Heart right ventricle (tissue), 16 donors: Measurements from ENCODE around the gene DCTN4. TPM values are rescaled to one million over a fixed set of nuclear protein-coding genes. Genes with fewer than 3 reads are reported as not detected.
A peak's percentile ranks its signal among the peaks of the same experiment; 100 is the strongest.

Source experiments
- ATAC-seq, 8 donors: fragments of 200-7000 bp; cut with Tn5 transposase; one replicate each; pipeline ENCODE4 v1.9.1; 2020; ENCODE audit warnings: mild to moderate bottlenecking in 8 of 8, moderate library complexity in 8 of 8, moderate number of reproducible peaks in 1 of 8
- DNase-seq, 2 donors: peaks; one replicate each; pipeline ENCODE4 v3.0.0-alpha.2; 2020
- H3K27ac ChIP-seq, 10 donors: fragments of 200-600 bp; sonication (generic) in 2 of 10; one replicate each; pipeline versions ENCODE4 v1.5.0 to v1.8.0; 2020 to 2022; ENCODE audit warnings: mild to moderate bottlenecking in 3 of 10
- H3K27me3 ChIP-seq, 7 donors: fragments of 200-600 bp; one replicate each; pipeline ENCODE4 v1.8.0; 2021 to 2022; ENCODE audit warnings: mild to moderate bottlenecking in 2 of 7
- H3K36me3 ChIP-seq, 9 donors: fragments of 200-600 bp; sonication (generic) in 1 of 9; one replicate each; pipeline versions ENCODE4 v1.5.0 to v1.8.0; 2020 to 2022; ENCODE audit warnings: mild to moderate bottlenecking in 2 of 9
- H3K4me1 ChIP-seq, 9 donors: fragments of 200-600 bp; sonication (generic) in 1 of 9; one replicate each; pipeline versions ENCODE4 v1.5.0 to v1.8.0; 2020 to 2022; ENCODE audit warnings: mild to moderate bottlenecking in 4 of 9
- H3K4me3 ChIP-seq, 10 donors: fragments of 200-600 bp; sonication (generic) in 2 of 10; one replicate each; pipeline versions ENCODE4 v1.5.0 to v1.8.0; 2020 to 2022; ENCODE audit warnings: mild to moderate bottlenecking in 7 of 10, moderate library complexity in 2 of 10
- H3K9me3 ChIP-seq, 11 donors: fragments of 200-600 bp in 10 of 11; sonication (generic) in 2 of 11; one replicate each; pipeline versions ENCODE4 v1.5.0 to v1.8.0; 2013 to 2022; ENCODE audit warnings: mild to moderate bottlenecking in 2 of 11, control low read depth in 1 of 11, moderate library complexity in 1 of 11
- CTCF ChIP-seq, 9 donors: fragments of 200-600 bp; sonication (generic) in 2 of 9; IDR thresholded peaks; one replicate each; pipeline versions ENCODE4 v1.5.0 to v1.8.0; 2021 to 2022; ENCODE audit warnings: antibody characterized with exemption in 9 of 9, mild to moderate bottlenecking in 5 of 9, moderate library complexity in 1 of 9
- WGBS, 2 donors: extraction: QIAGEN DNeasy Blood & Tissue Kit; methylation state at CpG; one replicate each; pipeline ENCODE4 v1.1.7; 2013; ENCODE audit warnings: inconsistent platforms in 1 of 2; 5-methylcytosine and 5-hydroxymethylcytosine counted together
- intact Hi-C, 10 donors: fragments of 100-400 bp; cut with DNase I; formaldehyde crosslinking; loops; one replicate each; pipeline versions ENCODE4 v1.11.1 to v1.14.2; 2022
- polyA plus RNA-seq, 2 donors: library from polyadenylated mRNA; stranded (reverse); fragments of 200-250 nt; gene quantifications; one replicate each; pipeline ENCODE4 v1.2.3, GENCODE V29; 2013
- total RNA-seq, 10 donors: library from RNA; stranded (reverse); fragmentation: NEBNext Ultra II Directional in 3 of 10; extraction: Animal tissue kit (Norgen Biotek cat#: 25700) in 3 of 10; gene quantifications; one replicate each; pipeline versions ENCODE4 v1.2.1 to v1.2.4, GENCODE V29; 2021 to 2023
- donor health status: Arrhythmogenic right ventricular cardiomyopathy.
- donor health status: ischemic (EF 13 %, LVEDD 7.1; RV severe dilation, severe dysfunction).
- donor health status: healthy with polysubstance abuse.
- donor health status: DM: no; HTN: yes; CAD: no.
- donor health status: DM: no; HTN: no; CAD: no.
- donor health status: ischemic (EF 25% LVEDD 6.9; RV normal size, moderate dysfunction).
- donor health status: ischemic (EF 25% LVEDD 5.7; RV mildly dilated, moderate dysfunction).
- donor health status: healthy.
- donor health status: DM: yes; HTN: yes; CAD: no.
- donor health status: Ischemic cardiomyopathy.
- donor health status: ischemic (EF 35%, LVEDD 5.7; RV mildly dilated, moderate dysfunction).
- donor health status: nonischemic (EF 11% LVEDD 7.7; RV severe dilation, severe dysfunction).
- donor health status: DM: yes; HTN: yes; CAD: no.
- donor health status: PGD.
- donor health status: ischemic (EF 29% LVEDD 5.4; RV normal size, mild dysfunction).
- donor health status: nonischemic (EF 23%, LVEDD 6.1; RV moderate dilation, normal function).

Gene DCTN4
- total and polyA plus RNA-seq, 12 donors = 20.0 to 68.3 (median 56.7) TPM

- Histone ChIP-seq H3K27me3 (no peaks in the 10 kb centered on the region), H3K9me3 (no peaks in the 10 kb centered on the region), H3K4me1 (peaks cover 0 to 67% (median 1%) of the 10 kb centered on the region in 9 donors), H3K36me3 (no peaks in the 10 kb centered on the region), H3K27ac (peak overlapping the region in 9 of 10 donors; percentile 11 to 92 (median 36)), H3K4me3 (no peak overlapping the region)
- no peak for TF ChIP-seq CTCF (IDR thresholded peaks at IDR 0.05)
- ATAC-seq (peak in 1 of 8 donors; percentile 27), DNase-seq (peak in 1 of 2 donors; percentile 47)
- intact Hi-C loops = no loop called here
- 39 to 47% methylated on average over 7 of the region's 7 CpGs for WGBS, 2 donors
Measured at GRCh38 chr5:150763023-150763769, 4.4 kb upstream of the DCTN4 start.

- peak overlapping the region in 4 of 10 donors; percentile 28 to 92 (median 69) for H3K27ac ChIP-seq
- 88 to 91% methylated on average over 5 of the region's 5 CpGs for WGBS, 2 donors
Measured at GRCh38 chr5:150762211-150762610, 3.4 kb upstream of the DCTN4 start.

GRCh38 chr5:150759334-150759583 lies 442 bp upstream of the DCTN4 start:
- ATAC-seq = no peak
- no peak for TF ChIP-seq CTCF (IDR thresholded peaks at IDR 0.05)
- intact Hi-C loops = loop anchor here in 1 of 10 donors (2.0 kb wide), 1 partner anchor 58 kb away; the partner anchor contains the start of gene RBM22

More at GRCh38 chr5:150762211-150762610, 3.4 kb upstream of the DCTN4 start:
- no peaks in the 10 kb centered on the region for H3K27me3 ChIP-seq
- ATAC-seq (no peak), DNase-seq (no peak)
- no peak for TF ChIP-seq CTCF (IDR thresholded peaks at IDR 0.05)
- H3K4me1 ChIP-seq = peaks cover 3 to 75% (median 11%) of the 10 kb centered on the region in 9 donors
- intact Hi-C loops = no loop called here
- no peak overlapping the region for H3K4me3 ChIP-seq
- no peaks in the 10 kb centered on the region for H3K36me3 ChIP-seq
- no peaks in the 10 kb centered on the region for H3K9me3 ChIP-seq

GRCh38 chr5:150758203-150758530 lies 650 bp downstream of the DCTN4 start:
- ATAC-seq (peak; percentile 1 to 54 (median 20)), DNase-seq (no peak)
- Histone ChIP-seq H3K36me3 (peaks cover 0 to 37% (median 19%) of the 10 kb centered on the region in 9 donors), H3K9me3 (no peaks in the 10 kb centered on the region), H3K27me3 (no peaks in the 10 kb centered on the region), H3K4me3 (peak overlapping the region; percentile 56 to 88 (median 67)), H3K4me1 (peaks cover 4 to 64% (median 29%) of the 10 kb centered on the region in 9 donors), H3K27ac (peak overlapping the region; percentile 63 to 96 (median 94))
- 5% methylated on average over 12 of the region's 12 CpGs for WGBS, 2 donors
- no peak for TF ChIP-seq CTCF (IDR thresholded peaks at IDR 0.05)
- intact Hi-C loops = loop anchor here in 1 of 10 donors (2.0 kb wide), 1 partner anchor 57 kb away; the partner anchor contains the start of gene RBM22

More at GRCh38 chr5:150759334-150759583, 442 bp upstream of the DCTN4 start:
- Histone ChIP-seq H3K36me3 (peaks cover 0 to 26% (median 10%) of the 10 kb centered on the region in 9 donors), H3K27ac (peak overlapping the region; percentile 90 to 96 (median 94)), H3K27me3 (no peaks in the 10 kb centered on the region), H3K9me3 (no peaks in the 10 kb centered on the region), H3K4me3 (peak overlapping the region in 9 of 10 donors; percentile 56 to 88 (median 69)), H3K4me1 (peaks cover 4 to 64% (median 27%) of the 10 kb centered on the region in 9 donors)
- WGBS, 2 donors = 47 to 57% methylated on average over 4 of the region's 4 CpGs
- DNase-seq = no peak
